HepG2 (cell line): Measurements from ENCODE around the gene EIF2S2. TPM values are rescaled to one million over a fixed set of nuclear protein-coding genes. Genes with fewer than 3 reads are reported as not detected.

Source experiments
- AHR ChIP-seq: IDR thresholded peaks from 2 replicates; pipeline ENCODE4 v1.6.1; 2018; ENCODE audit warnings: missing genetic modification reagents, missing compliant biosample characterization
- DNMT1 ChIP-seq: sonication (generic); formaldehyde crosslinking; IDR thresholded peaks from 2 replicates; pipeline ENCODE4 v1.5.1; 2020; ENCODE audit warnings: mild to moderate bottlenecking, missing genetic modification reagents
- DRAP1 ChIP-seq: IDR thresholded peaks from 2 replicates; pipeline ENCODE4 v1.6.1; 2016; ENCODE audit warnings: missing genetic modification reagents, missing compliant biosample characterization
- E2F2 ChIP-seq: sonication (generic); formaldehyde crosslinking; IDR thresholded peaks from 2 replicates; pipeline ENCODE4 v1.4.0; 2020; ENCODE audit warnings: missing genetic modification reagents, borderline replicate concordance
- ETV6 ChIP-seq: sonication (generic); formaldehyde crosslinking; conservative IDR thresholded peaks from 2 replicates; pipeline ENCODE4 v1.4.0; 2020; ENCODE audit warnings: missing genetic modification reagents
- FOXA3 ChIP-seq: IDR thresholded peaks from 2 replicates; pipeline ENCODE4 v1.6.1; 2016; ENCODE audit warnings: missing genetic modification reagents, missing compliant biosample characterization
- FOXO4 ChIP-seq: sonication (generic); formaldehyde crosslinking; conservative IDR thresholded peaks from 2 replicates; pipeline ENCODE4 v1.8.1; 2023; ENCODE audit warnings: missing genetic modification reagents
- JARID2 ChIP-seq: sonication (generic); formaldehyde crosslinking; IDR thresholded peaks from 2 replicates; pipeline ENCODE4 v1.8.1; 2023; ENCODE audit warnings: missing genetic modification reagents, inconsistent platforms; ENCODE audit not compliant: insufficient replicate concordance
- MAFG ChIP-seq: sonication (generic); formaldehyde crosslinking; IDR thresholded peaks from 2 replicates; pipeline ENCODE4 v1.5.1; 2020; ENCODE audit warnings: mild to moderate bottlenecking, missing genetic modification reagents
- MAX ChIP-seq: IDR thresholded peaks from 2 replicates; pipeline ENCODE4 v1.6.1; 2012; ENCODE audit warnings: inconsistent platforms
- MBNL3 ChIP-seq: fragments of 250-450 bp; sonication (Bioruptor Pico); conservative IDR thresholded peaks from 2 replicates; pipeline ENCODE4 v1.8.0; 2022; ENCODE audit warnings: mild to moderate bottlenecking, inconsistent platforms
- MTF1 ChIP-seq: sonication (generic); formaldehyde crosslinking; IDR thresholded peaks from 2 replicates; pipeline ENCODE4 v1.5.0; 2020; ENCODE audit warnings: missing genetic modification reagents
- NFKB2 ChIP-seq: sonication (generic); formaldehyde crosslinking; IDR thresholded peaks from 2 replicates; pipeline ENCODE4 v1.4.0; 2020; ENCODE audit warnings: missing genetic modification reagents, borderline replicate concordance
- NFYC ChIP-seq: IDR thresholded peaks from 2 replicates; pipeline ENCODE4 v1.6.1; 2016; ENCODE audit warnings: missing genetic modification reagents, missing compliant biosample characterization
- RCOR2 ChIP-seq: IDR thresholded peaks from 2 replicates; pipeline ENCODE4 v1.6.1; 2016; ENCODE audit warnings: missing biosample characterization, missing genetic modification reagents
- TBX2 ChIP-seq: sonication (generic); formaldehyde crosslinking; IDR thresholded peaks from 2 replicates; pipeline ENCODE4 v1.5.0; 2020; ENCODE audit warnings: missing genetic modification reagents, mild to moderate bottlenecking, borderline replicate concordance
- ZFP41 ChIP-seq: sonication (generic); formaldehyde crosslinking; IDR thresholded peaks from 2 replicates; pipeline ENCODE4 v1.4.0; 2020; ENCODE audit warnings: mild to moderate bottlenecking, missing genetic modification reagents, borderline replicate concordance
- ZMYM4 ChIP-seq: sonication (generic); formaldehyde crosslinking; IDR thresholded peaks from 2 replicates; pipeline ENCODE4 v1.8.1; 2023; ENCODE audit warnings: mild to moderate bottlenecking, missing genetic modification reagents
- ZNF530 ChIP-seq: sonication (generic); formaldehyde crosslinking; IDR thresholded peaks from 2 replicates; pipeline ENCODE4 v1.5.0; 2020; ENCODE audit warnings: low read depth, mild to moderate bottlenecking, missing genetic modification reagents
- ZNF670 ChIP-seq: sonication (generic); formaldehyde crosslinking; IDR thresholded peaks from 2 replicates; pipeline ENCODE4 v1.8.0; 2022; ENCODE audit warnings: mild to moderate bottlenecking, missing genetic modification reagents, borderline replicate concordance
- polyA plus RNA-seq, 8 experiments: library from polyadenylated mRNA; depleted of rRNA in 3 of 8; stranded (reverse) in 7 of 8; unstranded in 1 of 8; fragments of >200 nt; fragmentation: Illumina TruSeq in 4 of 8; extraction: Trizol in 4 of 8; gene quantifications; 2 replicates each; pipeline versions ENCODE4 v1.2.1 to v1.2.3, GENCODE V29; 2011 to 2016; ENCODE audit warnings: low read depth in 4 of 8, missing spikeins in 1 of 8, mixed read lengths in 1 of 8; ENCODE audit not compliant: insufficient read depth in 1 of 8
- total RNA-seq, 5 experiments: library from RNA; depleted of rRNA; stranded (reverse); fragments of >200 nt; fragmentation: Illumina TruSeq; extraction: Trizol; gene quantifications; 2 replicates each; pipeline ENCODE4 v1.2.3, GENCODE V29; 2016; ENCODE audit warnings: low read depth in 1 of 5
- TF ChIP-seq, protein P1 (sequence below): fragments of 450-650 bp; IDR thresholded peaks from 2 replicates; pipeline ENCODE4 v1.6.1; 2017; ENCODE audit warnings: mild to moderate bottlenecking
- TF ChIP-seq, protein P2 (sequence below): sonication (generic); formaldehyde crosslinking; IDR thresholded peaks from 2 replicates; pipeline ENCODE4 v1.5.0; 2020; ENCODE audit warnings: mild to moderate bottlenecking, missing genetic modification reagents
- TF ChIP-seq, protein P3 (sequence below): sonication (generic); formaldehyde crosslinking; IDR thresholded peaks from 2 replicates; pipeline ENCODE4 v1.5.0; 2020; ENCODE audit warnings: missing genetic modification reagents

The EIF2S2 gene
- total and polyA plus RNA-seq, 2 of the 13 experiments (the other 11 are each of a cell fraction or from before 2014, with no cell fraction given), result 126 to 213 TPM

DNA sequence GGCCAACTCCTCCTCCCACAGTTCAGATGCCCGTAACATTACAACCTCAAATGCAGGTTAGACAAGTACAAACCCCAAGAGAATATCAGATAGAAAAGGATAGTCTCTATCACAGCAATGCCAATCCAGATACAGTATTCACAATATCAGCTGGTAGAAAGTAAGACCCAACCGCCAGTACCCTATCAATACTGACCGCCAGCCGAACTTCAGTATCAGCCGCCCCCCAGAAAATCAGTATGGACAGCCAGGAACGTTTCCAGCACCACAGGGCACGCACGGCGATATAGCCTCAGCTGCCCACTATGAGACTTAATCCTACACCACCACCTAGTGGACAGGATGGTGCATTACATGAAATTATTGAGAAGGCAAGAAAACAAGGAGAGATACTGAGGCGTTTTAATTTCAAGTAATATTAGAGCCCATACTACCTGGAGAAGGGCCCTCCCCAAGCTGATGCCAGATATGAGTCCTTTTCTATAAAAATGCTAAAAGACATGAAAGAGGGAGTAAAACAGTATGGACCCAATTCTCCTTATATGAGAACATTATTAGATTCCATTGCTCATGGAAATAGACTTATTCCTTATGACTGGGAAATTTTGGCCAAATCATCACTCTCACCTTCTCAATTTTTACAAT, 17.6 kb upstream of the EIF2S2 start (continued):
- TF ChIP-seq JARID2 (no peak), ZNF670 (CRISPR knock-in tag) (no peak), DRAP1 (CRISPR knock-in tag) (peak; percentile 27; the same call in 1 of the 2 replicates), DNMT1 (CRISPR knock-in tag) (no peak), ZNF530 (CRISPR knock-in tag) (no peak), AHR (CRISPR knock-in tag) (no peak; the same call in 1 of the 2 replicates), ZMYM4 (CRISPR knock-in tag) (no peak), ZFP41 (no peak), NFYC (CRISPR knock-in tag) (no peak), MAX (peak; percentile 27; the same call in 1 of the 2 replicates), NFKB2 (CRISPR knock-in tag) (no peak), RCOR2 (CRISPR knock-in tag) (peak; percentile 46; the same call in 1 of the 2 replicates), FOXA3 (CRISPR knock-in tag) (peak; percentile 44; the same call in 1 of the 2 replicates), TBX2 (no peak), MAFG (CRISPR knock-in tag) (no peak), FOXO4 (CRISPR knock-in tag) (no peak), MTF1 (CRISPR knock-in tag) (no peak), E2F2 (CRISPR knock-in tag) (no peak), MBNL3 (CRISPR knock-in tag) (no peak), ETV6 (CRISPR knock-in tag) (no peak)
- TF ChIP-seq, protein P1, sequence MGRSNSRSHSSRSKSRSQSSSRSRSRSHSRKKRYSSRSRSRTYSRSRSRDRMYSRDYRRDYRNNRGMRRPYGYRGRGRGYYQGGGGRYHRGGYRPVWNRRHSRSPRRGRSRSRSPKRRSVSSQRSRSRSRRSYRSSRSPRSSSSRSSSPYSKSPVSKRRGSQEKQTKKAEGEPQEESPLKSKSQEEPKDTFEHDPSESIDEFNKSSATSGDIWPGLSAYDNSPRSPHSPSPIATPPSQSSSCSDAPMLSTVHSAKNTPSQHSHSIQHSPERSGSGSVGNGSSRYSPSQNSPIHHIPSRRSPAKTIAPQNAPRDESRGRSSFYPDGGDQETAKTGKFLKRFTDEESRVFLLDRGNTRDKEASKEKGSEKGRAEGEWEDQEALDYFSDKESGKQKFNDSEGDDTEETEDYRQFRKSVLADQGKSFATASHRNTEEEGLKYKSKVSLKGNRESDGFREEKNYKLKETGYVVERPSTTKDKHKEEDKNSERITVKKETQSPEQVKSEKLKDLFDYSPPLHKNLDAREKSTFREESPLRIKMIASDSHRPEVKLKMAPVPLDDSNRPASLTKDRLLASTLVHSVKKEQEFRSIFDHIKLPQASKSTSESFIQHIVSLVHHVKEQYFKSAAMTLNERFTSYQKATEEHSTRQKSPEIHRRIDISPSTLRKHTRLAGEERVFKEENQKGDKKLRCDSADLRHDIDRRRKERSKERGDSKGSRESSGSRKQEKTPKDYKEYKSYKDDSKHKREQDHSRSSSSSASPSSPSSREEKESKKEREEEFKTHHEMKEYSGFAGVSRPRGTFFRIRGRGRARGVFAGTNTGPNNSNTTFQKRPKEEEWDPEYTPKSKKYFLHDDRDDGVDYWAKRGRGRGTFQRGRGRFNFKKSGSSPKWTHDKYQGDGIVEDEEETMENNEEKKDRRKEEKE, result no peak
- TF ChIP-seq, protein P2, sequence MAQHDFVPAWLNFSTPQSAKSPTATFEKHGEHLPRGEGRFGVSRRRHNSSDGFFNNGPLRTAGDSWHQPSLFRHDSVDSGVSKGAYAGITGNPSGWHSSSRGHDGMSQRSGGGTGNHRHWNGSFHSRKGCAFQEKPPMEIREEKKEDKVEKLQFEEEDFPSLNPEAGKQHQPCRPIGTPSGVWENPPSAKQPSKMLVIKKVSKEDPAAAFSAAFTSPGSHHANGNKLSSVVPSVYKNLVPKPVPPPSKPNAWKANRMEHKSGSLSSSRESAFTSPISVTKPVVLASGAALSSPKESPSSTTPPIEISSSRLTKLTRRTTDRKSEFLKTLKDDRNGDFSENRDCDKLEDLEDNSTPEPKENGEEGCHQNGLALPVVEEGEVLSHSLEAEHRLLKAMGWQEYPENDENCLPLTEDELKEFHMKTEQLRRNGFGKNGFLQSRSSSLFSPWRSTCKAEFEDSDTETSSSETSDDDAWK (CRISPR knock-in tag), result no peak
- TF ChIP-seq, protein P3, sequence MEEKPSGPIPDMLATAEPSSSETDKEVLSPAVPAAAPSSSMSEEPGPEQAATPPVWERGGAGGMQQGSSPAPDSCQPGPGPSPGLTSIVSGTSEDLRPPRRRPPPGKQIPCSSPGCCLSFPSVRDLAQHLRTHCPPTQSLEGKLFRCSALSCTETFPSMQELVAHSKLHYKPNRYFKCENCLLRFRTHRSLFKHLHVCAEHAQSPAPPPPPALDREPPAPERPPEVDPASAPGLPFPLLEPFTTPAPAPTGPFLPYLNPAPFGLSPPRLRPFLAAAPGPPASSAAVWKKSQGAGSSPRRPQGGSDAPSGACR (CRISPR knock-in tag), result no peak; the same call in 1 of the 2 replicates
